UCSD-AML1 (cell line): ENCODE measurements around the gene NDUFB2.
"Not testable (repeated sequence)": the region's sequence is repeated elsewhere in the genome, so short reads cannot be mapped to it uniquely, and the experiment has no call there.

Experiments
- DNase-seq: peaks from one replicate; lab custom pipeline; 2025; ENCODE audit not compliant: unreplicated experiment; lab: John Stamatoyannopoulos, UW

The NDUFB2 gene

DNA sequence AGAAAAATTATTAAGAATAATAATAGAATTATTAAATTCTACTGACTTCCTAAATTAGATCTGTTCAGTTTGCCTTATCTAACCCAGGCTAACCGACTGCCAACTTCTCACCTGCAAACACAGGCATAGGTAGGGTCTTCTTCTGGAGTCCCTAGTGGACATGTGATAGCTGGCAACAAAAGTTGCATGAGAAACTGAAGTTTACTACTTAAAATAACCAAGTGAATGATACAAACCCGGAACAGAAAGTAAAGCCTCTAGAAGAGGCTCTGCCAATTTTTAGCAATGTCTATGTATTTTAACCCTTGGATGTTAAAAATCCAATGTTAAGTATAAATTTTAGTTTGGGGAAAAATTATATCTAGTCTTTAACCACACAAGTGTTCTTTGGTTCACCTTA lies 37.6 kb downstream of the NDUFB2 start:
- DNase-seq = no peak

DNA sequence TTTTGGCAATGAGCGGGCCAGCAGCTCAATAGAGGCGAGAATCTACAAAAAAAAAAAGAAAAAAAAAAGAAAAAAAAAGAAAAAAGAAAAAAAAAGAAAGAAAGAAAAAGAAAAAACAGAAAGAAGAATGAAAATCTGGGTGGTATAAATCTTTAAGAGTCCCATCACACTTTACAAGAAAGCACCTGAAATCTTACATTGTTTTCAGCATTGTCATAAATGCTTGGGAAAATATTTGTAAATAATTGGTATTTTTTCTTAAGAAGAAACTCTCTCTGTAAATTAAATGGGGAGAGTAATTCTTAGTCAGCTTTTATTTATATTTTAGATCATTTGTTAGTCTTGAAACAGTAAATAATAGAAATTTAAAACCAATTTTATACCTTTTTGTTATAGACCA lies 38.2 kb downstream of the NDUFB2 start:
- no peak for DNase-seq

DNA sequence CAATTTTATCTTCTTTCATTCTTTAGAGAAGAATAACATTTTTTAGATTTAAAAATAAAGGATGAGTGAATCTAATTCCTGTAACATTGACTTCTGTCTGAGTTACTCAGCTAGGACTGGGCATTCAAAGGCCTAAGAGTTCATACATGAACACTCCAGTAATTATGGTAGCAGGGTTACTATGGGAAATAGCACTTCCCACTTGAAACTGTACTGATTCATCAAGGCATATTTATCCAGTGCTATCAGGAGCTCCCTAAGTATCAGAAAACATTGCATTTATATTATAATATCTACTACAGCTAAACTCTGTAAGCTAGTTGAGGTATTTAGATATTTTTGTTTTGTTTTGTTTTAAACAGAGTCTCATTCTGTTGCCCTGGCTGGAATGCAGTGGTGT lies 41.8 kb downstream of the NDUFB2 start:
- DNase-seq = no peak

DNA sequence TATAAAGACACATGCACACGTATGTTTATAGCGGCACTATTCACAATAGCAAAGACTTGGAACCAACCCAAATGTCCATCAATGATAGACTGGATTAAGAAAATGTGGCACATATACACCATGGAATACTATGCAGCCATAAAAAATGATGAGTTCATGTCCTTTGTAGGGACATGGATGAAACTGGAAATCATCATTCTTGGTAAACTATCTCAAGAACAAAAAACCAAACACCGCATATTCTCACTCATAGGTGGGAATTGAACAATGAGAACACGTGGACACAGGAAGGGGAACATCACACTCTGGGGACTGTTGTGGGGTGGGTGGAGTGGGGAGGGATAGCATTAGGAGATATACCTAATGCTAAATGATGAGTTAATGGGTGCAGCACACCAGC lies 46.7 kb downstream of the NDUFB2 start:
- not testable (repeated sequence) for DNase-seq

DNA sequence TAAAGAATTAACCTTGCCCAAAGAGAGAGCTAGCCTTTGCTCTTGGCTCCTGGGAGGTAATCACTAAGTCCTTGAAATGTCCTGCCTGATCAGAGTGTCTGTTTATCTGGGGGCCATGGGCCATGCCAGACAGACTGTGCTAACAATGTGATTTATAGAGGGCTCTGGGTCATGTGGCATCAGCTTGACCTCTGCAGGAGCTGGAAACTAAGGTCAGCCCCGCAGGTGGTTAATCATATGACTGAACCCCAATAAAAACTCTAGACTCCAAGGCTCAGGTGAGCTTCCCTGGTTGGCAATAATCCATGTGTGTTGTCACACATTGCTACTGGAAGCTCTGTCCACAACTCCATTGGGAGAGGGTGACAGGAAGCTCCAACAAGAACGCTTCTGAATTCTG lies 47.5 kb downstream of the NDUFB2 start:
- no peak for DNase-seq

DNA sequence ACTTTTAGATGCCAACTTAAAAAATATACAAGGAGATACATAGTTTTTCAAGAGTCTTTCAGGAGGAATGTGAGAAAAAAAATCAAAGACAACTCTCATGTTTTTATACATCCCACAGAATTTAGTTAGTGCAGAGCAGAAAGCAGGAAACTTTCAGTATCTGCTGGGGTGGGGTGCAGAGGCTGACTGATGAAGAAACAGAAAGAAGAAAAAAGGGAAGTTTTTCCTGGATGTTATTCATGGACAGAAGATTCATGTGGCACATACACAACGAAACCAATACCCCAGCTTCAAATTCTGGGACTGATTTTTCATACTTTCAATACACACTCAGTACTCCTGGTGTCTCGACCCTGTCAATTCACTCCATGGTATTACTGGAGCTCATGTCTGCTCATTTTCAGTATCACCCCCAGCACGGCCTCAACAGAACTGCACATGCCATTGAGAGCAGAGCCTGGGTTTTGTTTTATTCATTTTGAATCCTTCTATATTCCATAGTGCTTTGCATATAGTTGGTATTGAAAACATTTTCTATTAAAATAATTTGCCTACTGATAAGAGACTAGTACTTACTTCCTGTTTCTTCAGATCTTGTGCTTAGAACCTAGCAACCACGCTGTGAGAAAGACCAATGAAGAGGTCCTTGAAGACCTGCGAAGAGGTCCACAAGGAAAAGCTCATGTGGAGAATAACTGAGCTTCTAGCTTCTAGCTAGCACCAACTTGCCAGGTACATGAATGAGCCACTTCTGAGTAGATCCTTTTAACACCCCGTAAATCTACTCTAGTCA lies 49.0 kb downstream of the NDUFB2 start:
- DNase-seq = no peak

DNA sequence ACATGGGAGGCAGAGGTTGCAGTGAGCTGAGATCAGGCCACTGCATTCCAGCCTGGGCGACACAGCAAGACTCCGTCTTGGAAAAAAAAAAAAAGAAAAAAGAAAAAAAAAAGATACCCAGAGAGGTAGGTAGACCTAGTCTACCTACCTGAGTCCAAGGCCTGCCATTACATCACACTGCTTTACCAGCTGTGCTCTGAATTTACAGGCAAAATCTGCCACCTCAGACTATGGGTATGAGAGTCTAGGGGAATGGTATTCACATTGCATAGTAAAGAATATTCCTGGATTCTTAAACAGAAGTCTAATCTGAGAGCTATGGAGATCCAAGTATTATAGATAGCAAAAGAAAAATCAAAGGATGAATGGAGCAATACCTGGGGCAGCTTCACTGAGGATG lies 50.2 kb downstream of the NDUFB2 start:
- no peak for DNase-seq

DNA sequence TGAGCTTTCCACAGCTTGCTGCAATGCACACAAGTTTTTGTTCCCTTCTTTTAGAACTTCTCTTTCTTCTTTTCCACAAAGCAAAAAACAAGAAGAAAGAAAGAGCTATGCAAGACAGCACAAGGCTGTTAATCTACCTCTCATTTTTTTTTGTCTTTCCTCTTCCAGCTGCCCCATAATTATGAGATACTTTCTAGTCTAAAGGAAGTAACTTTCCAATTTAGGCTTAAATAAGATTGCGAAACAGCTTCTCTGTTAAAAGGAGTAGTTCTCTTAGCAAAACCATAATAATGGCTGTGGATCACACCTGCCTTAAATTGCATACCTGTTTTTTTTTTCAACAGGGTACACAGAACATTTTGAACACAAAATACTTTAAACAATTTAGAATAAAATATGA lies 56.0 kb downstream of the NDUFB2 start:
- DNase-seq = no peak

DNA sequence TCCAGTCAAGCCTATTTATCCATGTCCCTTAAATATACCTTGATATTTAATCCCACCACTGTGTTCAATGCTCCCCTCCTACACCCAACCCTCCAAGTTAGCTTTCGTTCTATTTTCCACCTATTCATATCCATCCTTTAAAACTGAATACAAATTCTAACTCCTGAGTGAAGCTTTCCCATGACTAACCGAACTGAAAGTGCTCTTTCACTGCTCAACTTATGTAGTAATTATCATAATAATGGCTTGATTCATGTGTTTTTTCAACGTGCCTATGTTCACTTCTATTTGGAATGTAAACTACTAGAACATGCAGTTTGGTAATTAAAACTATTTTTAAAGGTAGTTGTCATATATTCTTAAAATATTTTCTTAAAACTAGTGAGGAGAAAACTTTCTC lies 58.0 kb downstream of the NDUFB2 start:
- DNase-seq = no peak
